ENCODE measurements around the gene CBR4.

CBR4 gene

DNA sequence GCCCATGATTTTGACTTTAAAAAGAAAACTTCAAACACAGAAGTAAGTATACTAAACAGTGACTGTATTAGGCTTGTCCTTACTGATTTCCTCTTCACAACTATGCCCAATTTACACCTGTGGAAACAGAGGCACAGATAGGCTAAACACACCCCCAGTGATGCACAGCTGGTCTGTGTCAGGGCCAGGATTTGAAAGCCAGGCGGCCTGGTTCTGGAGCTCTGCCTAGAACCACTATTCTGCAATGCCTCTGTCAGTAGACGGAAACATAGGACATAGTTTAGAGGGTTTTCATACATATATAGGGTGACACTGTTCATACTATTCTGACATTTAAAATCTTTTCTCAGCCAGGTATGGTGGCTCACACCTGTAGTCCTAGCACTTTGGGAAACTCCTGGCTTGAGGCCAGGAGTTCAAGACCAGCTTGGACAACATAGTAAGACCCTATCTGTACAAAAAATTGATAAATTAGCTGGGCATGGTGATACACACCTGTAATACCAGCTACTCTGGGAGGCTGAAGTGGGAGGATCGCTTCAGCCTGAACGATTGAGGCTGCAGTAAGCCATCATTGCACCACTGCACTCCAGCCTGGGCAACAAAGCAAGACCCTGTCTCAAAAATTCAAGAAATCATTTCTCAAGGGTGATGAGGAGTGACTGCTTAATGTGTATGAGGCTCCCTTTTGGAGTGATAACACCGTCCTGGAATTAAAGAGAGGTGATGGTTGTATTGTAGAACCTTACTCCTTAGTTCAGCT is 23.0 kb upstream of the CBR4 start:
- TF ChIP-seq, protein P1, sequence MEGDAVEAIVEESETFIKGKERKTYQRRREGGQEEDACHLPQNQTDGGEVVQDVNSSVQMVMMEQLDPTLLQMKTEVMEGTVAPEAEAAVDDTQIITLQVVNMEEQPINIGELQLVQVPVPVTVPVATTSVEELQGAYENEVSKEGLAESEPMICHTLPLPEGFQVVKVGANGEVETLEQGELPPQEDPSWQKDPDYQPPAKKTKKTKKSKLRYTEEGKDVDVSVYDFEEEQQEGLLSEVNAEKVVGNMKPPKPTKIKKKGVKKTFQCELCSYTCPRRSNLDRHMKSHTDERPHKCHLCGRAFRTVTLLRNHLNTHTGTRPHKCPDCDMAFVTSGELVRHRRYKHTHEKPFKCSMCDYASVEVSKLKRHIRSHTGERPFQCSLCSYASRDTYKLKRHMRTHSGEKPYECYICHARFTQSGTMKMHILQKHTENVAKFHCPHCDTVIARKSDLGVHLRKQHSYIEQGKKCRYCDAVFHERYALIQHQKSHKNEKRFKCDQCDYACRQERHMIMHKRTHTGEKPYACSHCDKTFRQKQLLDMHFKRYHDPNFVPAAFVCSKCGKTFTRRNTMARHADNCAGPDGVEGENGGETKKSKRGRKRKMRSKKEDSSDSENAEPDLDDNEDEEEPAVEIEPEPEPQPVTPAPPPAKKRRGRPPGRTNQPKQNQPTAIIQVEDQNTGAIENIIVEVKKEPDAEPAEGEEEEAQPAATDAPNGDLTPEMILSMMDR (IDR thresholded peaks at IDR 0.05; ENCODE audit: low read depth, low read length): no peak
- H3K4me3 ChIP-seq (replicated peaks in 1 of 2; ENCODE audit: low read depth in 2 of 2, low read length in 2 of 2): no peak overlapping the region
- DNase-seq (ENCODE audit: low read depth in 2 of 2): peak in 1 of 2 donors; percentile 41

DNA sequence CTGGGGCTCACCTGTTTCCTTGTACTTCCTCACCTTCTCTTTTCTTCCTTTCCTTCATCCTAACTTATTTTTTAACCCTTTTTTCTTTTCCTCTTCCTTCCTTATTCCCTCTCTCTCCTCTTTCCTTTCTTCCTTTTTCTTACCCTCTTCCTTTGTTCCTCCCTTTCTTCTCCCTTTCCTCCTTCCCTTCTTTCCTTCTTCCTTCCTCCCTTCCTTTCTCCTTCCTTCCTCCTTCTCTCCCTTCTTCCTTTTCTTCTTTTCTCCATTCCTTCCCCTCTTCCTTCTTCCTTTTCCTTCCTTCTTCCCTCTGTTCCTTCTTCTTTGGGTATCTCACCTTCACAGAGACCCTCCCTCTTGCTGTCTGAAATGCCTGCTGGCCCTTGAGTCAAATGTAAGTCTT is 22.1 kb upstream of the CBR4 start:
- TF ChIP-seq, protein P1 (IDR thresholded peaks at IDR 0.05; ENCODE audit: low read depth, low read length): no peak
- no peak for DNase-seq (ENCODE audit: low read depth in 2 of 2)
- H3K4me3 ChIP-seq (replicated peaks in 1 of 2; ENCODE audit: low read depth in 2 of 2, low read length in 2 of 2): no peak overlapping the region

DNA sequence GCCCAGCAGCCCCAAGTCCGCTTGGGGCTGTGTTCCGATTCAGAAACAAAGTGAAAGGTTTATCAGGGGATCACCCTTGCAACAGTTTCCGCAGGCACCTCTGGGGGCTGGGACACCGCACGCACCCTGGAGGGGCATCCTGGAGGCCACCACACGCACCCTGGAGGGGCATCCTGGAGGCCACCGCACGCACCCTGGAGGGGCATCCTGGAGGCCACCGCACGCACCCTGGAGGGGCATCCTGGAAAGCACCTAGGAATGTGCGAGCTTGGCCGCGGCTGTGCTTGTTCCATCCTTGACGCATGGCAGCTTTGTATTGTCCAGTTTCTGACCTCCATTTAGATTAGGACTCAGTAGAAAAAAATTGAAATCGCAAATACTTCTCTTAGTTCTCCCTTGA is 21.3 kb upstream of the CBR4 start:
- TF ChIP-seq, protein P1 (IDR thresholded peaks at IDR 0.05; ENCODE audit: low read depth, low read length): no peak
- H3K4me3 ChIP-seq (replicated peaks in 1 of 2; ENCODE audit: low read depth in 2 of 2, low read length in 2 of 2): no peak overlapping the region
- DNase-seq (ENCODE audit: low read depth in 2 of 2): no peak

DNA sequence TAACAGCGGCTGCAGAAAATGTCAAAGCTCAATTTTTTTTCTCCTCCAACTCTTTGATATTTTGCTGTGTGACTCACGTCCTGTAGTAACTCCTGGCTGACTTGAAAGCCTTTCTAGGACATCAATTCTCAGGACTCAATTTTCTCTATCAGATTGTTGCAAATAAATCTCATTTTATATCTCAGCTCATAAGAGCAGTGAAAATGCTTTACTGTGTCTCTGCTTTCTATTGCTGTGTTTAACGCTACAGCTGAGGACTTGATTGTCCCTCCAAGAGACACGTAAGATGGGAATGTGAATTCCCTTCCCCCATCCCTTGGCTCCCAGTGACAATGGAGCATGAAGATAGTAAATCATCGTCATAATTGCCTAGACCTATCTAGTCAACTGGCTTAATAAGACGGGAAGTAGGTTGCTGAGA is 20.5 kb upstream of the CBR4 start:
- DNase-seq (ENCODE audit: low read depth in 2 of 2): peak in 1 of 2 donors; percentile 64
- TF ChIP-seq, protein P1 (IDR thresholded peaks at IDR 0.05; ENCODE audit: low read depth, low read length): no peak
- no peak overlapping the region for H3K4me3 ChIP-seq (replicated peaks in 1 of 2; ENCODE audit: low read depth in 2 of 2, low read length in 2 of 2)

DNA sequence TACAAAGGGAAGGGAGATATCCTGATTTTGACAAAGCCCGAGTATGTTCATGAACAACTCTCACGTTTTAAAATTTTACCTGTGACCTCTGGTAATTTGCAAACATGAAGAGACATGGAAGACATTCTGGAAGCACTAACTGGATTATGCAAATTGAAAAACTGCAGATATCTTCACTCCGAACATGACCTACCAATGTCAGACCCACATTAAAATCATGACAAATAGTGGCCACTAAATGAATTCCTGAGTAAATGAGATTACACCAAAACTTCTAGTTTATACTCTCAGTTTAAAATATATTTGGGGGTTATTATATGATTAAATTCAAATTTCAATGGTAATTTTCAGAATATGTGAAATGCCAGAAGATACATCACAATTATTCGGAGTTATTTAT is 19.9 kb upstream of the CBR4 start:
- TF ChIP-seq, protein P1 (IDR thresholded peaks at IDR 0.05; ENCODE audit: low read depth, low read length): no peak
- no peak for DNase-seq (ENCODE audit: low read depth in 2 of 2)

DNA sequence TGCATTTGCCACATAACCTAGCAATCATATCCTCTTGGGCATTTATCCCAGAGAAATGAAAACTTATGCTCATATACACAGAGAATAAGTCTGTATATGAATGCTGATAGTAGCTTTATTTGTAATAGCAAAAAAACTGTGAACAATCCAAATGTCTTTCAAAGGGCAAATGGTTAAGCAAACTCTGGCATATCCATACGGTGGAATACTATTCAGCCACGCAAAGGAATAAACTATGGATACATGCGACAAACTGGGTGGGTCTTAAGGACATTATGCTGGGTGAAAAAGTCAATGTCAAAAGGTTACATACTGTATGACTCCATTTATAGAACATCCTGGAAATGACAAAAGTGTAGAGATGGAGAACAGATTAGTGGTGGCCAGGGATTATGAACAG is 17.6 kb upstream of the CBR4 start:
- H3K4me3 ChIP-seq (replicated peaks in 1 of 2; ENCODE audit: low read depth in 2 of 2, low read length in 2 of 2): no peak overlapping the region
- no peak for DNase-seq (ENCODE audit: low read depth in 2 of 2)
- TF ChIP-seq, protein P1 (IDR thresholded peaks at IDR 0.05; ENCODE audit: low read depth, low read length): no peak

More for the DNA sequence above, 19.9 kb upstream of the CBR4 start:
- no peak overlapping the region for H3K4me3 ChIP-seq (replicated peaks in 1 of 2; ENCODE audit: low read depth in 2 of 2, low read length in 2 of 2)

DNA sequence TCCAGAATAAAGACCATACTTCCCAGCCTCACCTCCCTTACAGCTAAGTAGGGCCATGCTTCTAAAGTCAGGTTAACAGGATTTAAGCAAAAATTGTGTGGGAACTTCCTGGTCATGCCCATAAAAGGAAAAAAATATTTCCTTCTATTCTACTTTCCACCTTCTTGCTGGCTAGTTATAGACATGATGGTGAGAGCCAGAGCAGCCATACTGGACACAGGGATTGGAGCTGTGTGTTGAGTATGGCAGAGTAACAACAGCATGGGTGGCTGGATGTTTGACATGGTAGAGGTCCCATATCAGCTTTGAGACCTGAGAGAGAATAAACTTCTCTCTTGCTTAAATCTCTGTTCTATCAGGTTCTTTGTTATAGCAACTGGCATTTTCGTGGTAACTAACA is 15.1 kb upstream of the CBR4 start:
- no peak for DNase-seq (ENCODE audit: low read depth in 2 of 2)

More for the DNA sequence above, 15.1 kb upstream of the CBR4 start:
- H3K4me3 ChIP-seq (replicated peaks in 1 of 2; ENCODE audit: low read depth in 2 of 2, low read length in 2 of 2): no peak overlapping the region
- TF ChIP-seq, protein P1 (IDR thresholded peaks at IDR 0.05; ENCODE audit: low read depth, low read length): no peak
